Measurements from ENCODE around the gene PLXNC1.

PLXNC1 gene

DNA sequence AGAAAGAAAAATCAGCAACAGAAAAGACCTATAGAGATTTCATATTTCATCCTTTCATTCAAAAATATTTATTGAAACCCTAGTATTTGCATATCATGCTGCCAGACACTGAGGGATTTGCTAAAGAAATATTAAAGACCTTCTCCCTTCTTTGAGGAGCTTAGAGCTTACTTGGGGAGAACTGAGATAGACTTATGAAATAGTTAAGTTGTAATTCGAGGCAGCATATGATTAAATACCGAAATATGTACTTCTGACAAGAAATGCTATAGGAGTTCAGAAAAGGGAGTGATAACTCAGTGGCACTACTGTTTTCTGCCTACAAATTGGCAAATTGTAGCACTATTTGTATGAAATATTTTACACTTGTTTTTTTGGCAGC lies 59.1 kb downstream of the PLXNC1 start:
- Histone ChIP-seq H2AFZ (ENCODE audit: low read length) (no peak overlapping the region), H3K36me3 (ENCODE audit: insufficient read depth, low read length) (no peaks in the 10 kb centered on the region), H3K9ac (ENCODE audit: low read length) (peak overlapping the region; percentile 58), H3K4me1 (ENCODE audit: insufficient read depth, low read length, severe bottlenecking) (peaks cover 51% of the 10 kb centered on the region), H3K9me2 (ENCODE audit: low read depth, low read length) (no peaks in the 10 kb centered on the region), H3K27me3 (ENCODE audit: insufficient read depth, low read length) (no peaks in the 10 kb centered on the region), H3K27ac (ENCODE audit: low read depth, low read length, poor library complexity, severe bottlenecking) (peak overlapping the region; percentile 96), H4K20me1 (ENCODE audit: insufficient read depth, low read length) (no peaks in the 10 kb centered on the region), H3K4me3 (ENCODE audit: low read depth, low read length, poor library complexity, severe bottlenecking) (peak overlapping the region; percentile 52), H3K9me3 (ENCODE audit: low read length) (no peaks in the 10 kb centered on the region), H3K4me2 (ENCODE audit: low read length) (peak overlapping the region; percentile 75), H3K79me2 (ENCODE audit: insufficient read depth, low read length) (no peaks in the 10 kb centered on the region), H3F3A (ENCODE audit: insufficient read depth, low read length) (no peaks in the 10 kb centered on the region)
- TF ChIP-seq, protein P1, sequence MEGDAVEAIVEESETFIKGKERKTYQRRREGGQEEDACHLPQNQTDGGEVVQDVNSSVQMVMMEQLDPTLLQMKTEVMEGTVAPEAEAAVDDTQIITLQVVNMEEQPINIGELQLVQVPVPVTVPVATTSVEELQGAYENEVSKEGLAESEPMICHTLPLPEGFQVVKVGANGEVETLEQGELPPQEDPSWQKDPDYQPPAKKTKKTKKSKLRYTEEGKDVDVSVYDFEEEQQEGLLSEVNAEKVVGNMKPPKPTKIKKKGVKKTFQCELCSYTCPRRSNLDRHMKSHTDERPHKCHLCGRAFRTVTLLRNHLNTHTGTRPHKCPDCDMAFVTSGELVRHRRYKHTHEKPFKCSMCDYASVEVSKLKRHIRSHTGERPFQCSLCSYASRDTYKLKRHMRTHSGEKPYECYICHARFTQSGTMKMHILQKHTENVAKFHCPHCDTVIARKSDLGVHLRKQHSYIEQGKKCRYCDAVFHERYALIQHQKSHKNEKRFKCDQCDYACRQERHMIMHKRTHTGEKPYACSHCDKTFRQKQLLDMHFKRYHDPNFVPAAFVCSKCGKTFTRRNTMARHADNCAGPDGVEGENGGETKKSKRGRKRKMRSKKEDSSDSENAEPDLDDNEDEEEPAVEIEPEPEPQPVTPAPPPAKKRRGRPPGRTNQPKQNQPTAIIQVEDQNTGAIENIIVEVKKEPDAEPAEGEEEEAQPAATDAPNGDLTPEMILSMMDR (IDR thresholded peaks at IDR 0.05; ENCODE audit: low read length), result no peak

DNA sequence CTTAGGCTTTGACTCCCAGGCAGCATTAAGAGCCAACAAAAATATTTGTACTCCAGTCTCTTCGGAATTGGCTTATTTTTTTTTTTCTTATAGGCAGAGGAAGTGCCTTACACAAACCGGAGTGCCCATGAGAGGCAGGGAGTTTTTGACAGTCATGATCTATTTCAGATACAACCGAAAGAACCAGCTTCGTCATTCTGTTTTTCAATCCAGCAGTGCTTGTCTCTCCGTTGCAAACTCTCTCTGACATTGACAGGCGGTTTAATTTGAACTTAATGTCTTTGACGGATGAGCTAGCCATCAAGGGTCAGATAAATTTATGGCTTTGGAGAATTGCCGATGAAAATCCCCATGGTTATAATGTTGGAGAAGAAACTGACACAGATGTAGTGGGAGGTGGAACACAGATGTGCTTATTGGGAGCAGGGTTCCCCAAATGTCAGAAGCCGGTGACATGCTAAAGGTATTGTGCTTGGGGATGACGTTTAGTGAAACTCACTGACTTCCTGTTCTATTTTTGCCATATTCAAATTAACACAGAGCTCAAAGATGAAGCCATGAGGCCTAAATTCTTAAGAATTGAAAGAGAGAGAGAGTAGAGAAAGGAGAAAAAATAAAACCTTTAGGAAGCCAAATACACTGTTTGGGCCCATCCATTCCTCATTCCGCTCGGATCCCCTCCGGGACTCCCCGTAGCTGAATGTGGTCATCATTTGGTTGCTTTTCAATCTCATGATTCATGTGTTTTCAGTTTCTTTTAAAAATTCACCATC lies 59.7 kb downstream of the PLXNC1 start:
- Histone ChIP-seq H3K4me2 (ENCODE audit: low read length) (peak overlapping the region; percentile 75), H3K4me3 (ENCODE audit: low read depth, low read length, poor library complexity, severe bottlenecking) (peak overlapping the region; percentile 52), H3K27ac (ENCODE audit: low read depth, low read length, poor library complexity, severe bottlenecking) (peak overlapping the region; percentile 96), H3K9ac (ENCODE audit: low read length) (peak overlapping the region; percentile 58), H3F3A (ENCODE audit: insufficient read depth, low read length) (no peaks in the 10 kb centered on the region), H3K36me3 (ENCODE audit: insufficient read depth, low read length) (no peaks in the 10 kb centered on the region), H3K79me2 (ENCODE audit: insufficient read depth, low read length) (no peaks in the 10 kb centered on the region), H3K9me2 (ENCODE audit: low read depth, low read length) (no peaks in the 10 kb centered on the region), H4K20me1 (ENCODE audit: insufficient read depth, low read length) (no peaks in the 10 kb centered on the region), H3K4me1 (ENCODE audit: insufficient read depth, low read length, severe bottlenecking) (peaks cover 51% of the 10 kb centered on the region), H3K9me3 (ENCODE audit: low read length) (no peaks in the 10 kb centered on the region), H3K27me3 (ENCODE audit: insufficient read depth, low read length) (no peaks in the 10 kb centered on the region), H2AFZ (ENCODE audit: low read length) (peak overlapping the region; percentile 47)
- TF ChIP-seq, protein P1 (IDR thresholded peaks at IDR 0.05; ENCODE audit: low read length), result no peak
- TF ChIP-seq EZH2 (IDR thresholded peaks at IDR 0.05; ENCODE audit: borderline replicate concordance, low read length), result no peak

- Histone ChIP-seq H4K20me1 (ENCODE audit: insufficient read depth, low read length) (no peaks in the 10 kb centered on the region), H3K9me2 (ENCODE audit: low read depth, low read length) (no peaks in the 10 kb centered on the region), H3K9ac (ENCODE audit: low read length) (peak overlapping the region; percentile 58), H3F3A (ENCODE audit: insufficient read depth, low read length) (no peaks in the 10 kb centered on the region), H3K36me3 (ENCODE audit: insufficient read depth, low read length) (no peaks in the 10 kb centered on the region), H3K79me2 (ENCODE audit: insufficient read depth, low read length) (no peaks in the 10 kb centered on the region), H2AFZ (ENCODE audit: low read length) (peak overlapping the region; percentile 47), H3K4me3 (ENCODE audit: low read depth, low read length, poor library complexity, severe bottlenecking) (peak overlapping the region; percentile 52), H3K4me2 (ENCODE audit: low read length) (peak overlapping the region; percentile 75), H3K9me3 (ENCODE audit: low read length) (no peaks in the 10 kb centered on the region), H3K27ac (ENCODE audit: low read depth, low read length, poor library complexity, severe bottlenecking) (peak overlapping the region; percentile 96), H3K27me3 (ENCODE audit: insufficient read depth, low read length) (no peaks in the 10 kb centered on the region), H3K4me1 (ENCODE audit: insufficient read depth, low read length, severe bottlenecking) (peaks cover 51% of the 10 kb centered on the region)
- TF ChIP-seq, protein P1 (IDR thresholded peaks at IDR 0.05; ENCODE audit: low read length), result no peak
- no peak for TF ChIP-seq EZH2 (IDR thresholded peaks at IDR 0.05; ENCODE audit: borderline replicate concordance, low read length)
Measured at GRCh38 chr12:94208622-94208966, 60.2 kb downstream of the PLXNC1 start.

Data from OCI-LY1 (cell line).